Nephron (organoid): ENCODE measurements around the gene SHISAL1.
A peak's percentile ranks its signal among the peaks of the same experiment; 100 is the strongest.

Source experiments
- H3K27ac Mint-ChIP-seq, 3 experiments: 2 replicates each; pipeline ENCODE4 v1.8.0; 2020; ENCODE audit warnings: mixed read lengths in 3 of 3, mild to moderate bottlenecking in 2 of 3, moderate library complexity in 1 of 3
- H3K27me3 Mint-ChIP-seq: 2 replicates; pipeline ENCODE4 v1.8.0; 2021; ENCODE audit warnings: low read depth, mild to moderate bottlenecking, moderate library complexity, mixed read lengths
- H3K36me3 Mint-ChIP-seq: 2 replicates; pipeline ENCODE4 v1.8.0; 2020; ENCODE audit warnings: low read depth, mixed read lengths
- H3K4me1 Mint-ChIP-seq: 2 replicates; pipeline ENCODE4 v1.8.0; 2020; ENCODE audit warnings: mixed read lengths
- H3K4me3 Mint-ChIP-seq, 3 experiments: 2 replicates each; pipeline ENCODE4 v1.8.0; 2020; ENCODE audit warnings: mild to moderate bottlenecking in 3 of 3, mixed read lengths in 3 of 3, moderate library complexity in 2 of 3
- H3K9me3 Mint-ChIP-seq: 2 replicates; pipeline ENCODE4 v1.8.0; 2020; ENCODE audit warnings: mixed read lengths
- CTCF ChIP-seq, 3 experiments: fragments of 200-600 bp; sonication (generic); IDR thresholded peaks; one replicate each; pipeline ENCODE4 v1.5.0; 2021; ENCODE audit warnings: antibody characterized with exemption in 3 of 3; ENCODE audit not compliant: unreplicated experiment in 3 of 3

Gene SHISAL1

GRCh38 chr22:44212936-44213335, 99.8 kb downstream of the SHISAL1 start:
- Mint-ChIP-seq H3K36me3 (peaks cover 3% of the 10 kb centered on the region), H3K27ac (no peak overlapping the region), H3K27me3 (peaks cover 10% of the 10 kb centered on the region), H3K9me3 (peaks cover 24% of the 10 kb centered on the region), H3K4me1 (peaks cover 17% of the 10 kb centered on the region), H3K4me3 (no peak overlapping the region)
- TF ChIP-seq CTCF (IDR thresholded peaks at IDR 0.05; ENCODE audit: unreplicated experiment in 3 of 3) = no peak

- Mint-ChIP-seq H3K27ac (peak overlapping the region in 2 of 3 experiments; percentile 1 to 24), H3K9me3 (peaks cover 24% of the 10 kb centered on the region), H3K27me3 (peaks cover 10% of the 10 kb centered on the region), H3K36me3 (peaks cover 3% of the 10 kb centered on the region), H3K4me3 (peak overlapping the region in 1 of 3 experiments; percentile 2), H3K4me1 (peaks cover 17% of the 10 kb centered on the region)
- TF ChIP-seq CTCF (IDR thresholded peaks at IDR 0.05; ENCODE audit: unreplicated experiment in 3 of 3) = no peak
Measured at GRCh38 chr22:44211946-44212930, 100.5 kb downstream of the SHISAL1 start.

GRCh38 chr22:44211256-44211945, 101.3 kb downstream of the SHISAL1 start:
- Mint-ChIP-seq H3K36me3 (peaks cover 3% of the 10 kb centered on the region), H3K9me3 (peaks cover 24% of the 10 kb centered on the region), H3K4me1 (peaks cover 17% of the 10 kb centered on the region), H3K27me3 (peaks cover 10% of the 10 kb centered on the region), H3K4me3 (no peak overlapping the region), H3K27ac (peak overlapping the region in 1 of 3 experiments; percentile 24)
- no peak for TF ChIP-seq CTCF (IDR thresholded peaks at IDR 0.05; ENCODE audit: unreplicated experiment in 3 of 3)

- Mint-ChIP-seq H3K4me1 (peaks cover 17% of the 10 kb centered on the region), H3K27ac (no peak overlapping the region), H3K36me3 (peaks cover 3% of the 10 kb centered on the region), H3K27me3 (peaks cover 10% of the 10 kb centered on the region), H3K9me3 (peaks cover 21% of the 10 kb centered on the region), H3K4me3 (no peak overlapping the region)
- no peak for TF ChIP-seq CTCF (IDR thresholded peaks at IDR 0.05; ENCODE audit: unreplicated experiment in 3 of 3)
Measured at GRCh38 chr22:44210722-44211121, 102.0 kb downstream of the SHISAL1 start.

- Mint-ChIP-seq H3K36me3 (peaks cover 3% of the 10 kb centered on the region), H3K4me1 (peaks cover 17% of the 10 kb centered on the region), H3K27ac (no peak overlapping the region), H3K27me3 (peaks cover 14% of the 10 kb centered on the region), H3K9me3 (peaks cover 21% of the 10 kb centered on the region), H3K4me3 (no peak overlapping the region)
- TF ChIP-seq CTCF (IDR thresholded peaks at IDR 0.05; ENCODE audit: unreplicated experiment in 3 of 3) = no peak
Measured at GRCh38 chr22:44209343-44209742, 103.4 kb downstream of the SHISAL1 start.
